PC-9 (cell line): ENCODE data around the gene CAPN7. TPM values are rescaled to one million over a fixed set of nuclear protein-coding genes. Genes with fewer than 3 reads are reported as not detected.

Source experiments
- BruUV-seq: library from RNA; stranded (reverse); fragments of 400-500 nt; replicated peaks from 2 replicates; lab custom pipeline; 2021; lab: Mats Ljungman, UMichigan
- CTCF ChIA-PET: fragments of 300-600 bp; sonication (Branson Sonifier 250); formaldehyde crosslinking; loops from one replicate; lab custom pipeline; 2022; ENCODE audit warnings: antibody characterized with exemption; lab: Charles Lee
- POLR2A ChIA-PET: fragments of 300-600 bp; sonication (Branson Sonifier 250); formaldehyde crosslinking; loops from one replicate; lab custom pipeline; 2022; ENCODE audit warnings: antibody characterized with exemption; ENCODE audit not compliant: unreplicated experiment; lab: Charles Lee
- DNase-seq, 2 experiments: peaks; one replicate each; pipeline versions ENCODE4 v3.0.0 to v3.0.0-alpha.2; 2015 to 2022; ENCODE audit warnings: mixed read lengths in 1 of 2
- H2AFZ ChIP-seq: fragments of 200-600 bp; sonication (generic); 2 replicates; pipeline ENCODE4 v1.8.1; 2017; ENCODE audit warnings: antibody characterized with exemption
- H3F3A ChIP-seq: fragments of 200-600 bp; sonication (generic); 2 replicates; pipeline ENCODE4 v1.8.1; 2017; ENCODE audit warnings: antibody characterized with exemption, mild to moderate bottlenecking, low read depth; ENCODE audit not compliant: insufficient read depth
- H3K27ac ChIP-seq: fragments of 200-600 bp; sonication (generic); 2 replicates; pipeline ENCODE4 v1.6.1; 2016; ENCODE audit warnings: mixed run types
- H3K27me3 ChIP-seq: fragments of 200-600 bp; sonication (generic); 2 replicates; pipeline ENCODE4 v1.6.1; 2016; ENCODE audit warnings: low read depth, mixed run types; ENCODE audit not compliant: insufficient read depth
- H3K36me3 ChIP-seq: fragments of 200-600 bp; sonication (generic); 2 replicates; pipeline ENCODE4 v1.6.1; 2016; ENCODE audit warnings: low read depth, mixed run types
- H3K4me1 ChIP-seq: fragments of 200-600 bp; sonication (generic); replicated peaks from 2 replicates; pipeline ENCODE4 v1.6.1; 2016; ENCODE audit warnings: mixed run types; ENCODE audit not compliant: insufficient read depth
- H3K4me2 ChIP-seq: fragments of 200-600 bp; sonication (generic); 2 replicates; pipeline ENCODE4 v1.6.1; 2017; ENCODE audit warnings: mixed run types
- H3K4me3 ChIP-seq: fragments of 200-600 bp; sonication (generic); 2 replicates; pipeline ENCODE4 v1.6.1; 2016; ENCODE audit warnings: mixed run types
- H3K79me2 ChIP-seq: fragments of 200-600 bp; sonication (generic); 2 replicates; pipeline ENCODE4 v1.6.1; 2017; ENCODE audit warnings: low read depth, mixed run types
- H3K9me2 ChIP-seq: fragments of 200-600 bp; sonication (generic); 2 replicates; pipeline ENCODE4 v1.8.1; 2017; ENCODE audit warnings: mild to moderate bottlenecking; ENCODE audit not compliant: insufficient read depth
- H3K9me3 ChIP-seq: fragments of 200-600 bp; sonication (generic); 2 replicates; pipeline ENCODE4 v1.8.1; 2016; ENCODE audit warnings: low read depth; ENCODE audit not compliant: insufficient read depth
- H4K20me1 ChIP-seq: fragments of 200-600 bp; sonication (generic); 2 replicates; pipeline ENCODE4 v1.8.1; 2017; ENCODE audit not compliant: insufficient read depth
- EZH2 ChIP-seq: fragments of 200-600 bp; sonication (generic); IDR thresholded peaks from 2 replicates; pipeline ENCODE4 v1.8.0; 2017; ENCODE audit warnings: antibody characterized with exemption, low read depth
- intact Hi-C: fragments of 100-400 bp; cut with micrococcal nuclease; formaldehyde crosslinking; loops from one replicate; pipeline ENCODE4 v1.10.0; 2022; ENCODE audit not compliant: unreplicated experiment
- total RNA-seq: library from RNA; stranded (reverse); gene quantifications from 2 replicates; pipeline ENCODE4 v1.2.3, GENCODE V29; 2021
- TF ChIP-seq, protein P1 (sequence below): fragments of 200-600 bp; sonication (generic); conservative IDR thresholded peaks from 2 replicates; pipeline ENCODE4 v1.6.1; 2017; ENCODE audit warnings: mixed run types, antibody characterized with exemption, mild to moderate bottlenecking, moderate library complexity

The CAPN7 gene
- total RNA-seq, 1 experiment from 2014 or later, result 28.5 TPM

DNA sequence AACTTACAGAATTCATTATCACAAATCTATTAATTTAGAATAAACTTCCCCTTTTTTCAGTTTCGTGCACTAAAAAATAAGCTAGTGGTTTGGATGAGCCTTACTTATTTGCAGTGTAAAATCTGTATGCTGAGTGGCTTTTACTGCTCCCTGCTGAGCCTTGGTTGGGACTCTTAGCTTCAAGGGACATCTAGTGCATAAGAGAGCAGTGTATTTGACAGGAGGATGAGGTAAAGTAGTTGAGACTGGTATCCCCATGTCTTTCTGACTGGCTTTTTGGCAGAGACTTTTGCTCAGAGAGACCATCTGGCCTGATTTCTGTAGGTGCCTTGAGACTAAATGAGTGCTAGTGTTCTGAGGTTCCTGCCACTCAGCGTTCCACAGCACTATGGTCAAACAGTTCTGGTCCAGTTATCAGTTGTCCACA lies 11.8 kb downstream of the CAPN7 start:
- Histone ChIP-seq H3K27ac (no peak overlapping the region), H3K4me1 (no peaks in the 10 kb centered on the region), H3K27me3 (no peaks in the 10 kb centered on the region), H4K20me1 (0 out of 2 replicates have a peak, but pooled peaks cover 5% of the 10 kb centered on the region), H3K4me3 (no peak overlapping the region), H3F3A (no peaks in the 10 kb centered on the region), H3K79me2 (no peaks in the 10 kb centered on the region), H2AFZ (no peak overlapping the region), H3K9me3 (no peaks in the 10 kb centered on the region), H3K9me2 (no peaks in the 10 kb centered on the region), H3K4me2 (no peak overlapping the region), H3K36me3 (peaks cover 45% of the 10 kb centered on the region; the same call in 1 of the 2 replicates)
- DNase-seq, result no peak
- no TSS peak for BruUV-seq
- intact Hi-C loops, result no loop called here
- CTCF ChIA-PET, result no interaction called here
- no peak for TF ChIP-seq EZH2
- TF ChIP-seq, protein P1, sequence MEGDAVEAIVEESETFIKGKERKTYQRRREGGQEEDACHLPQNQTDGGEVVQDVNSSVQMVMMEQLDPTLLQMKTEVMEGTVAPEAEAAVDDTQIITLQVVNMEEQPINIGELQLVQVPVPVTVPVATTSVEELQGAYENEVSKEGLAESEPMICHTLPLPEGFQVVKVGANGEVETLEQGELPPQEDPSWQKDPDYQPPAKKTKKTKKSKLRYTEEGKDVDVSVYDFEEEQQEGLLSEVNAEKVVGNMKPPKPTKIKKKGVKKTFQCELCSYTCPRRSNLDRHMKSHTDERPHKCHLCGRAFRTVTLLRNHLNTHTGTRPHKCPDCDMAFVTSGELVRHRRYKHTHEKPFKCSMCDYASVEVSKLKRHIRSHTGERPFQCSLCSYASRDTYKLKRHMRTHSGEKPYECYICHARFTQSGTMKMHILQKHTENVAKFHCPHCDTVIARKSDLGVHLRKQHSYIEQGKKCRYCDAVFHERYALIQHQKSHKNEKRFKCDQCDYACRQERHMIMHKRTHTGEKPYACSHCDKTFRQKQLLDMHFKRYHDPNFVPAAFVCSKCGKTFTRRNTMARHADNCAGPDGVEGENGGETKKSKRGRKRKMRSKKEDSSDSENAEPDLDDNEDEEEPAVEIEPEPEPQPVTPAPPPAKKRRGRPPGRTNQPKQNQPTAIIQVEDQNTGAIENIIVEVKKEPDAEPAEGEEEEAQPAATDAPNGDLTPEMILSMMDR, result no peak
- POLR2A ChIA-PET, result no interaction called here

DNA sequence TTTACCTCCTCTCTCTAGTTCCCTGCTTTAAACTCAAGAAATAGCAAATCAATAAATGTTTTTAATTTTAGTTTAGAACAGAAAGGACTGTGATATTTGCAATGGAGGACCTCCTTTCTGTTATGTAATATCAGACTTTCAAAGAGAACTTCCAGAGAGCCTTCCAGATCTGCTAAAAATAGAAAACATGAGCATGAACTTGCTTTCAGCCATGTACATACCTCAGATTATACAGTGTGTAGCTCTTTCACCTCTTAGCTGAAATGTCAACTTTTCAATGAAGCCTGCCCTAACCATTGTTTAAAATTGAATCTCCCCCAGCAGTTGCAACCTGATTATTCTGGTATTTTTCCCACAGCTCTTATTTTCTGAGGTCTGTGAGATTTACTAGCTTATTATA lies 12.6 kb downstream of the CAPN7 start:
- no peaks in the 10 kb centered on the region for H3F3A ChIP-seq
- H3K9me2 ChIP-seq, result no peaks in the 10 kb centered on the region
- H3K4me3 ChIP-seq, result no peak overlapping the region
- no peaks in the 10 kb centered on the region for H3K79me2 ChIP-seq
- no TSS peak for BruUV-seq
- CTCF ChIA-PET, result no interaction called here
- H3K36me3 ChIP-seq, result peaks cover 45% of the 10 kb centered on the region; the same call in 1 of the 2 replicates
- 0 out of 2 replicates have a peak, but pooled peaks cover 5% of the 10 kb centered on the region for H4K20me1 ChIP-seq
- intact Hi-C loops, result no loop called here
- POLR2A ChIA-PET, result no interaction called here
- no peak for DNase-seq
- TF ChIP-seq EZH2, result no peak
- TF ChIP-seq, protein P1, result no peak
- no peak overlapping the region for H2AFZ ChIP-seq
- no peaks in the 10 kb centered on the region for H3K4me1 ChIP-seq
- no peaks in the 10 kb centered on the region for H3K9me3 ChIP-seq
- no peak overlapping the region for H3K4me2 ChIP-seq
- H3K27me3 ChIP-seq, result no peaks in the 10 kb centered on the region
- no peak overlapping the region for H3K27ac ChIP-seq

DNA sequence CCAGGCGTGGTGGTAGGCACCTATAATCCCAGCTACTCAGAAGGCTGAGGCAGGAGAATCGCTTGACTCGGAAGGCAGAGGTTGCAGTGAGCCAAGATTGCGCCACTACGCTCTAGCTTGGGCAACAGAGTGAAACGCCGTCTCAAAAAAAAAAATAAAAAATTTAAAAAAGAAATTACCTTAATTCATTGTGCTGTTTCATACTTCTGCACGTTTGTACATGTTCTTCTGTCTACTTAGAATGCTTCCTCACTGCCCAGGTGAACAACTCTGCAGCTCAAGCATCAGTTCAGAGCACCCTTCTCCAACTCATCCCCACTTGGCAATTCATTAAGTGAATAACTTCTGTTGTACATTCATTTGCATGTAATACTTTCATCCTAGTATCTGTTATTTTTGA lies 14.0 kb downstream of the CAPN7 start:
- Histone ChIP-seq H3K36me3 (peaks cover 45% of the 10 kb centered on the region; the same call in 1 of the 2 replicates), H3K9me3 (no peaks in the 10 kb centered on the region), H3K79me2 (no peaks in the 10 kb centered on the region), H2AFZ (no peak overlapping the region), H3K4me3 (no peak overlapping the region), H3K9me2 (no peaks in the 10 kb centered on the region), H3K4me1 (no peaks in the 10 kb centered on the region), H3F3A (no peaks in the 10 kb centered on the region), H4K20me1 (0 out of 2 replicates have a peak, but pooled peaks cover 5% of the 10 kb centered on the region), H3K27me3 (no peaks in the 10 kb centered on the region), H3K4me2 (no peak overlapping the region), H3K27ac (no peak overlapping the region)
- intact Hi-C loops, result no loop called here
- POLR2A ChIA-PET, result interaction anchor here (0.7 kb wide), 1 partner anchor 113 kb away, joined by 3 read pairs; the partner anchor contains the start of gene SH3BP5
- BruUV-seq, result no TSS peak
- no peak for DNase-seq
- no peak for TF ChIP-seq EZH2
- TF ChIP-seq, protein P1, result no peak
- CTCF ChIA-PET, result no interaction called here
